GM21515 (cell line): ENCODE measurements around the gene PSMB11.
A peak's percentile ranks its signal among the peaks of the same experiment; 100 is the strongest.
"Not testable (repeated sequence)": the region's sequence is repeated elsewhere in the genome, so short reads cannot be mapped to it uniquely, and the experiment has no call there.

ENCODE experiments used
- ATAC-seq: cut with Tn5 transposase; IDR thresholded peaks from one replicate; pipeline ENCODE4 v1.9.1; 2021; ENCODE audit not compliant: unreplicated experiment

Gene PSMB11

GRCh38 chr14:23013054-23013748 lies 28.8 kb upstream of the PSMB11 start:
- no peak for ATAC-seq

- not testable (repeated sequence) for ATAC-seq
Measured at GRCh38 chr14:23013749-23014054, 28.3 kb upstream of the PSMB11 start.

DNA sequence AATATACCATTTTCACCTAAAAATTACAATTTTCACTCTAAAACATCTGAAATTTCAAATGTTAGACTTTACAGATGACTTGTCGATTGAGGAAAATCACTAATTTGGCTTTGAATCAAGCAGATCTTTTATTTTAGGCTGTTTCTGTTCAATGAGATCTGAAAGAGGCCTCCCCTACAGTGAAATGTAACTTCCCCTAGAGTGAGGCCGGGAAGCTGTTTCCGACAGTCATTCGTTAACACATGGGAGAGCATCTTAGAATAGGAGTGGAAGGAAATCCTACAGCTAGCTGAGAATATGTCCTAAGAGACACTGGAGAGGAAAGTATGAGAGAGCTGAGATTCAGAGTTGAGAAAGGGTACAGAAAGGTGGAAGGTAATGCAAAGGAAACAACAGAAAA lies 26.4 kb upstream of the PSMB11 start:
- ATAC-seq, result no peak

DNA sequence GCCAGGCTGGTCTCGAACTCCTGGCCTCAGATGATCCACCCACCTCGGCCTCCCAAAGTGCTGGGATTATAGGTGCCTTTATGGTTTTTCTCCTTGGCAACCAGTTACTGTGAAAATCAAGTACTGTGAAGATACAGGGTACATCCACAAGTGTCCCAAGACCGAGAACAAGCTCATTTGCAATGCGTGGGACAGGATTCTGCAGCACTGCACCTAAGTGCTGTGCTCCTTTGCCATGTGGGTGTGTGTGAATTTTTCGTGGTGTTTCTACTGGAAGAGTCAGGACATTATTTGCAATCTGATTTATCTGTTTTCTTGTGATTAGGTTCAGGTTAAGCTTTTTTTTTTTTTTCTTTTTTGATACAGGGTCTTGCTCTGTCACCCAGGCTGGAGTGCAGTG lies 24.9 kb upstream of the PSMB11 start:
- ATAC-seq, result no peak

DNA sequence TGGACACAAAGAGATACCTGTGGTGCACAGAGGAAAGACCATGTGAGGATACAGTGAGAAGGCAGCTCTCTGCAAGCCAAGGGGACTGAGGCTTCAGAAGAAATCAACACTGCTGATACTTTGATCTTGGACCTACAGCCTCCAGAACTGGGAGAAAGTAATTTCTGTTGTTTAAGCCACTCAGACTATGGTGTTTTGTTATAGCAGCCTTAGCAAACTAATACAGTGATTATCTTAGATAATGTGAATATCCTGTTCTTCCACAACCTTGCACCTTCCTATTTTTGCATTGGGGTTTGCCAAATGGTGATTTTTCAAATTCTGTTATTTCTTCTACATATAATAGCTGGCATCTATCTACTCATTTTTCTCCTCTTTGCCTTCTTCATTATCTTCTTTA lies 23.9 kb upstream of the PSMB11 start:
- no peak for ATAC-seq

DNA sequence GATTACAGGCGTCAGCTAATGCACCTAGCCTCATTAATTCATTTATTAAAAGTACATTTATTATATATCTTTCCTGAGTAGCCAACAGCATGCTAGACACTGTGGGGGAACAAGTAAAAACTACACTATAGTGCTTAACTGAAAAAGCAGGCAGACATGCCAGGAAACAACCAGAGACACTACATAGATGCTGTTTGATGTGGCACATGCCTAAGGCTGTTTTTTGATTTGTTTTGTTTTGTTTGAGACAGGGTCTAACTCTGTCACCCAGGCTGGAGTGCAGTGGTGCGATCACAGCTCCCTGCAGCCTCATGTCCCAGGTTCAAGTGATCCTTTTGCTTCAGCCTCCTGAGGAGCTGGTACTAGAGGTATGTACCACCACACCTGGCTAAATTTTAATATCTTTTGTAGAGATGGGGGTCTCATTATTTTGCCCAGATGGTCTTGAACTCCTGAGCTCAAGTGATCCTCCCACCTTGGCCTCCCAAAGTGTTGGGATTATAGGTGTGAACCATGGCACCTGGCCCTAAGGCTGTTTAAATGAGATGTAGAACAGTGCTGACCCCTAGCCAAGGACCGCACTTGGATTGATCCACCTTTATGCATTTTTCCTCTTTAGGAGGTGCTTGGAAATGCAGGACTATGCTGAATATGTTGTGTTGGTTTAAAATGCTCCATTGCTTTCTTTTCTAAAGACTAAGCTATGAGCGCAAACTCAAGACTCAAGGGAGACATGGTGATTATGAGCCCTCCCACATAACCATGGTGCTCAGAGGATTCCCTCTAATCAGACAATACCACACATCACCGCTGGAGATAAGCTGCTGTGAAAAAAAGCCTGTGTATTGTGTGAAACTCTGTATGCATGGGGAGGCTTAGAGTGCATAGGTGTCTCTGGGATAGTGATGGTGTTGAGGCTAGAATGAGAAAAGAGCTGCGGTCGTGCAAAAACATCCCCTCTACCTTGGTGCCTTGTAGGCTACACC lies 21.6 kb upstream of the PSMB11 start:
- no peak for ATAC-seq

GRCh38 chr14:23021434-23021833 lies 20.6 kb upstream of the PSMB11 start:
- ATAC-seq, result no peak

DNA sequence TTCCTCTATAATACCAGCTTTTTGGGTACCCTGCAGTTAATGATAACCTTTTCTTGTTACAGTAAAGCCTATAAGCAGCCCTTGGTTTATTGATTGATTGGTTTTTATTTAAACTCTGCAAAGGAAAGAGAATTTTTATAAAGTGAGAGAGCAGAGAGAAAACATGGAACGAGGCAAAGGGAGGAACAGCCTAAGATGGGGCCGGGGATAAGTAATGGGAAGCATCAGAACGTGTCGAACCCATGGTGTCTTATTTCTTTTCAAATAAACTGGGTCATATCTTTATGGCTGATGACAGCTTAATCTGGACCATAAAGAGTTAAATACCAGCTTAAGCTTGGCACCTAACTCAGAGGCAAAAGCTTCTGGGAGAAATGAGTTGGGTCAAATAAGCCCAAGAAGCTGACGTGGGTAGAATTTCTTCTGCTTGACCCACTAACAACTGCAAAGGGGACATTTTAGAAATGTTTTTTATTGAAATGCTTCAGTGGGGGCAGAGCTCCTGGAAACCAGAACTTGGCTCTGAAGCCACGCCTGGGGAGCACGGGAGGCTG lies 20.0 kb upstream of the PSMB11 start:
- ATAC-seq, result no peak

- no peak for ATAC-seq
Measured at GRCh38 chr14:23023022-23023794, 18.8 kb upstream of the PSMB11 start.

- no peak for ATAC-seq
Measured at GRCh38 chr14:23023795-23024152, 18.2 kb upstream of the PSMB11 start.

DNA sequence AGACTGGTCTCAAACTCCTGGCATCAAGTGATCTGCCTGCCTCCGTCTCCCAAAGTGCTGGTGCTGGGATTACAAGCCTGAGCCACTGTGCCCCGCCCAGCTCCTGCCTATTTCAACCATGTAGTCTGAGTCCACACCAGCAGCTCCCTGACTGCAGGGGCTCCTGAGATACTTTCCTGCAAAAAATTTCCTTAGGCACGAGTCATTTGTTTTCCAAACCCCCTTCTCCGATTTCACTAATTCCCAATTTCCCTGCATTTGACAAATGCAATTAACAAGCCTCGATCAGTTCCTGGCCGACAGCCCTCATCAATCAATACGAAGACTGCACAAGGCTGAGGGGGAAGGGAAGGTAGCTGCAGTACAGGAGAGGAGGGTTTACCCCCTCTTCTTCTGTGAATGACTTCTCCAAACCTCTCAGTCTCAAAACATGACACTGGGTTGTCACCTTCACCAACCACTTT lies 17.4 kb upstream of the PSMB11 start:
- no peak for ATAC-seq

DNA sequence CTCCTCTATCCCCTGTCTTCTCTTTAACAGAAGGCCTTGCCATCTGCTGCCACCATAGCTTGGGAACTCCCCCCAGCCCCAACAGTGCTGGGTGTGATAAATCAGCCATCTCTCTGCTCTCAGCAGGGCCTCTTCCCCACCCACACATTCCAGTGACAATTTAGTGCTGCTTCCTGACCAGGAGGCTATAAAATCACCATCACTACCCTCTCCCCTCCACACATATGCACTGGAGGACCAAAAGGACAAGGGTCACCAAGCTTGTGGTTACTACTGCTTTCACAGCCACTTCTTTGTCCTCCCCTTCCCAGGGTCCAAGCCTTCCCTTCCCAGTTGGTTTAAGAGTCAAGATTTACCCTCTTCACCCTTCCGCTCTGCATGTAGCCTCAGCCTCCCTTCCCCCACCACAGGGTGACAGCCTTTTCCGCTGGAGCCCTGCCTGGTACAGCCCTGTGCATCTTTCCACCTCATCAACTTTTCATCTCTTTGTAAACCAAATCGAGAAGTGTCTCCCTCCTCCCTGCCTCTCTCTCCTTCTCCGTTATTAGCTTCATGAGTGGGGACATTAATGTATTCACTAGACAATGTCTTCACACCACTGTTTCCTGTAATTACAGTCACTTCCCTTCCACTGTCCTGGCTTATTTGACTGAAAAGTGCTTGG lies 16.7 kb upstream of the PSMB11 start:
- no peak for ATAC-seq

DNA sequence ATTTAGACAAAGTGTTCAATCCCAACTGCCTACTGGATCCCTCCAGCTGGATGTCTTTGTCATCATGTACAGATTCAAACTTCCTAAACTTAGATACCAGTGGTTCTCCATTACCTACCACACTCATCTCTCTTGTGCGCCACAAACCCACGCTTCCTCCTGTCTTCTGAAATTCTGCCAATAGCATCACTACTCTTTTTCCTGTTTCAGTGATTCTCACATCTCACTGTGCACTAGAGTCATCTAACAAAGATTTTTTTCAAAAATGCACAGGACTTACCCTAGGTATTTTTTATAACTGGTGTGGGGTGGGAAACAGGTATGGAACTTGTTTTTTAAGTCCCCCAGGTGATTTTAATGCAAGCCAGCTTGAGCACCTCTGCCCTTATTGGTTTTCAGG lies 13.2 kb upstream of the PSMB11 start:
- ATAC-seq, result no peak

- no peak for ATAC-seq
Measured at GRCh38 chr14:23030936-23031335, 11.1 kb upstream of the PSMB11 start.

- ATAC-seq, result no peak
Measured at GRCh38 chr14:23033251-23033727, 8.7 kb upstream of the PSMB11 start.

- peak; percentile 3 for ATAC-seq
Measured at GRCh38 chr14:23033801-23034497, 8.1 kb upstream of the PSMB11 start.

GRCh38 chr14:23034498-23035302 lies 7.3 kb upstream of the PSMB11 start, which contains the start of gene PSMB5:
PSMB5 (minus strand) TSS chr14:23034900; CDS start chr14:23034881, 19 bp downstream.
- peak; percentile 85 for ATAC-seq

DNA sequence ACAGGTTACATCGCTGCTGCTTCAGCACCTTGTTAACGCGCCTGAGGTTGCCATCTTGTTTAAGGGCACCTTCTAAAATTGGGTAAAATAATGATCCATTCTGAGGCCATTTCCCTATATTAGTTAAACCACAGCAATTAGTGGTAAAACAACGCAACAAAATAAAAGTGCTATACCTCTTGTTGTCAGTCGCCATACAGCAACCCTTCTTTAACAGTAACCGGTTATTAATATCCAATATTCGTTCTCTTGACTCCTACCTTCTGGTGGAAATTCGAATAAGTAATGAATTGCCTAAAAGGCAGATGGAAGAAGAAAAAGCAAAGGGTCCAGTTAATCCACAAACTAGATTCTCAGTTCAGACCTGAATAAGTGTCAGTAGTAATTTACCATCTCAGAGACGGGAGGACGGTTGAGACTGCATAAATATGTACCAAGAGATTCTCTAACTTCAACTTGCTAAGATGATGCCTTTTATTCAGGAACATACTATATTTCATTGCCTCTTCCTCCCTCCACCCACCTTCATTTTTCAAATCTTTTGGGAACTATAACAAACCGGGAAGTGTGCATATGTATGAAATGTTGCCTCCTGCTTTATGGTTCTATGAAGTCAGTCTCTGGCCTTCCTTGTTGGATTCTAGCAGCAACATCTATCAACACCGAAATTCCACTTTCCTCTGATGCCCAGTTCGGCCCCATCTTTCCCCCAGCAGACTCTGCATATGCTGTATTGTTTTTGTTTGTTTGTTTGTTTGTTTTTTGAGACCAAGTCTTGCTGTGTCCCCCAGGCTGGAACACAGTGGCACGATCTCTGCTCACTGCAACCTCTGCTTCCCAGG lies 6.5 kb upstream of the PSMB11 start:
- ATAC-seq, result no peak
